ENCODE data around the gene TMEM209.
"Not testable (repeated sequence)": the region's sequence is repeated elsewhere in the genome, so short reads cannot be mapped to it uniquely, and the experiment has no call there.

TMEM209 gene

GRCh38 chr7:130141884-130142653 is 63.1 kb downstream of the TMEM209 start:
- FAIRE-seq, result no peak

- no peak for FAIRE-seq
Observed at GRCh38 chr7:130141161-130141883, 63.9 kb downstream of the TMEM209 start.

DNA sequence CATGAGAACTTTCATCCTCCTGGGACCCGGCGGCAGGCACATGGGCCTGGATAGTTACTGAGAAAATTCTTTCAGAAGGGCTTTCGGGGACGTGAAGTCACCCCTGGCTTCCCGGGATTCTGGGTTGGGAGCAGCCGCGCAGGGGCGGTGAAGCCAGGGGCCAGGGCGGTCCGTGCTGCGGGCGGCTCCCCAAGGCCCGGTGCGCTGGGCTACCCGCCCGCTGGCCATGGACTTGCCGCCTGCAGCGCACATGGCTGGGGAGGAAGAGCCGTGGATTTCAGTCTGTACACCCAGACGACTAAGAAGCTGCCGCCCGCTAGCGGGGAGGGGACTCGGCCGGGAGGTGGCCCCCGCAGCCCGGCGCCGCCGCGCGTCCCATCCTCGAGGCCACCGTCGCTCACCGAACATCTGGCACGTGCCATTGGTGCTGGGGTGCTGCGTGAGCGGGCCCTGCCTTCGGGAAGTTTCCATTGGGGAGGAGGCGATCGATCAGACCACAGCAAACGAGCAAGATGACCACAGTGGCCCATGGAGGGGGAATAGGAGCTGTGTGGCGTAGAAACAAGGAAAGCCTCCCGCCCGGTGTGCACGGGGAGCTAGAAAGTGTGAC is 64.5 kb downstream of the TMEM209 start:
- FAIRE-seq, result no peak

GRCh38 chr7:130139193-130139960 is 65.8 kb downstream of the TMEM209 start:
- no peak for FAIRE-seq

GRCh38 chr7:130137207-130137606 is 68.0 kb downstream of the TMEM209 start:
- FAIRE-seq, result no peak

DNA sequence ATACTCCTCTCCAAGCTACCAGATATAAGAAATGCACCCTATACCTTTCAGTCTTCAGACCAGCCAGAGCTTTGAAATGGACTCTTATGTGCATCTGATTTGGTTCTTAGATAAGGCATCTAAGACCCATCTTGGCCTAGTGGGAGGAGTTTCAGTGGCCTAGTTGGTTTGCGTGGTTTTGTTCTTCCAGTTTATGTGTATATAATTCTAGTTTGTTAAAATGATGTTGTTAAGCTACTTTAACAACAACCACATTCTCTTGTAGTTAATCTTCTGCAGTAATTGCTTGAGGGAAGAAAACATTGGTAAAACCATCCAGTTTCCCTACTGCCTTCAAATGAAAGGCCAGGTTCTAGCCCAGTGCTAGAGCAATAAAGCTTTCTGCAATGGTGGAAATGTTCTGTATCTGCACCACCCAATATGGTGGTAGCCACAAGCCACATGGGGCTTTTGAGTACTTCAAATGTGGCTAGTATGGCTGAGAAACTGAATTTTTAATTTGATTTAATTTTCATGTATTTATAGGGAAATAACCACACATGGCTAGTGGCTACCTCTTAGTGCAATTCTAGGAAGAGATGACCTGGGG is 68.5 kb downstream of the TMEM209 start:
- no peak for FAIRE-seq

DNA sequence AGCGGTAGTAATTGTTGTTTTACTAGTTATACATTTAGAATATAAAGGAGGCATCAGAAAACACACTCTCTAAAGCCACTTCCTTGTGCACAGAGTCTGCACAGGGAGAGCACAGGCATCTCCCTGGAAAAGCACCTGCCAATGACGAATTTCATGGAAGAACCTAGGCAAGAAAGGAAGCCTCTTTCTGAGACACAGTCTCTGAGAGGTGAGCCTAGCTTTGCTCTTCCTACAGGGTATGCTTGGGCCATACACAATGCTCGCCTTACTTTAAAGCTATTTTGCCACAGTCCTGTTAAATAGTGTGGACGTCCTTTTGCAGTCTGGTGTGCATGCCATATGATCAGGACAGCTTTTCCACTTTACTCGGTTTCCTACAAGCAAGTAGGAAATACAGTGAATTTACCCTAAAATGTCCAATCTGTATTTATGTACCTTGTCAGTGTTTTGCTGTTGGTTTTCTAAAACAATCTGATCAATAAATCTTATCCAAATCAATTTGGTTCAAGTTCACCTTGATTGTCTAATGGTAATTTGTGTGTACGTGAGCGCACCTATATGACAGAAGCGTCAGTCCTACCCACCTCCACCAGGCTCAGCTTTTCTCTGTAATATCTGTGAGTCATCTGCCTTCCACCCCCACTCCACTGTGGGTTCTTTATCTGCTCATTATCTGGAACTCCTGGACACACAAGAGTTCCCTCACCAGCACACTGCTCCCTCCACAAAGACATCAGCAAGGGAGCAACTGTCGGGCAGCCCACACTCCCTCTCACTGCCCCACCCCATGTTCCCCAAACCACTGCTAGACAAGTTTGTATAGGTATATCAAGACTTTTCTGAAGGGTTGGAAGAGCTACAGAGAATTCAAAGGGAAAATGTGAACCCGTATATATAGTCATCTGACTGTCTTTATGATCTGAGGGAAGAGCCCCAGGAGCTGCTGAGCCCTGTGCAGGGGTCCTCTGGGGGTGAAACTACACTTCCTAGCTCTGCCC is 69.7 kb downstream of the TMEM209 start:
- no peak for FAIRE-seq

GRCh38 chr7:130134726-130135125 is 70.5 kb downstream of the TMEM209 start:
- FAIRE-seq, result no peak

DNA sequence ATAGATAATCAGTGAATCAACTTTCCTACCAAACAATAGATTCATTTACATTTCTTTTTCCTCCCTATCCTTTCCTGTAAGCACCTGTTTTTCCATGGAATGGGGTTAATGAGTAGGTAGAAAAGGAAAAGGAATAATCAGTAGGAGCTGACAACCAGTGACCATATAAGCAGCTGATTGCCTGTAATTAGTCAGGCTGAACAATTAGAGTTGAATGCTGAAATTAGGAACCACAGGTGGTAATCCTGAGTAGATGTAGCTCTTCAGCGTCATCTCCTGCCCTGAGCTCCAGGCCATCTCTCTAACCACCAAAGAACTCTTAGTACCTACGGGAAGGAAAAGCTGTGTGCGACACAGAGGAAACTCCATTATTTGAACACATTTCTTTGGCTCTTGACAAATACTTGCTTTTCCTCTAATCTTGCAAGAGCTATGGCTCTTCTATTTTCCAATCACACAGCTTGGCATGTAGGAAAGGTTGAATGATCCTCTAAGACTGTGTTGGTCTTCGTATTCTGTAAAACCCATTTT is 71.0 kb downstream of the TMEM209 start:
- no peak for FAIRE-seq

- FAIRE-seq, result no peak
Observed at GRCh38 chr7:130133029-130133782, 72.0 kb downstream of the TMEM209 start.

- no peak for FAIRE-seq
Observed at GRCh38 chr7:130131964-130132875, 73.0 kb downstream of the TMEM209 start.

DNA sequence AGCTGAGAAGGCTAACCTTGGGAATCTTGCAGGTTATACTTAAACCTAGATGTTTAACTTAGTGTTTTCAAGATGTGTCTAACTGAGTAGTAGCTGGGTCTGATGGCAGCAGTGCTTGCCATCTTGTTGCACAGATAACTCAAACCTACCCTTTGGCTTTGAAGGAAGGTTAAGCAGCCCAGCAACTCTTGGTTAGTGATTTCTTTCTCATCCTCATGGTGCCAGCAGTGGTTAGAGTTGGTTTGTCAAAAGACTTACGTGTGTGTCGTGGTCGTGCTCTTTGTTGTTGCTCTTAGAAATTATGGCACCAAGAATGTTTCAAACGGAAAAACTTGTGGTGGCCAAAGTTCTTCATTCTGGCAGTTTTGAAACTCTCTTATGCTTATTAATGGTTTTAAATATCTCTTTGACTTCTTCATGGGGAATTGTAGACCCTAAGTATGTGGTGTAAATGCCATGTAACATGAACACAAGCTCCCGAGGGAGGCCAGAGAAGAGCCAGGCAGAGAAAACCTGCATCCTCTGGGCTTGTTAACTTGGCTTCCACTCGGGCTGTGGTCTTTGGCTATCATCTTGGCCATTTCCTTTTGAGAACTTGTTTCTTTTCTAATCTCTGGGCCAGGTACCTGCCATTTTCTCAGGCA is 73.9 kb downstream of the TMEM209 start:
- FAIRE-seq, result no peak

- FAIRE-seq, result no peak
Observed at GRCh38 chr7:130129011-130129411, 76.2 kb downstream of the TMEM209 start.

- FAIRE-seq, result no peak
Observed at GRCh38 chr7:130127821-130128317, 77.3 kb downstream of the TMEM209 start.

- FAIRE-seq, result no peak
Observed at GRCh38 chr7:130127404-130127803, 77.8 kb downstream of the TMEM209 start.

DNA sequence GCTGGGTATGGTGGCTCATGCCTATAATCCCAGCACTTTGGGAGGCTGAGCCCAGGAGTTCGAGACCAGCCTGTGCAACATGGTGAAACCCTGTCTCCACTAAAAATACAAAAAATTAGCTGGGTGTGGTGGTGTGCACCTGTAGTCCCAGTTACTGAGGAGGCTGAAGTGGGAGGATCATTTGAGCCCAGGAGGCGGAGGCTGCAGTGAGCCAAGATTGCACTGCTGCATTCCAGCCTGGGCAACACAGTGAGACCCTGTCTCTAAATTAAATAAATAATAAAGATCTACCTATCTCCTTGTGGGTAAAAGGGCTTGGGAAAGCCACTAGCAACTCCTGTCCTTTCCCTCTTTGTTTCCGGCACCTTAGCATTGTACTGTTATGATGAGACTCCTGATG is 78.4 kb downstream of the TMEM209 start:
- FAIRE-seq, result not testable (repeated sequence)

GRCh38 chr7:130124711-130125110 is 80.5 kb downstream of the TMEM209 start:
- no peak for FAIRE-seq

GRCh38 chr7:130123501-130123900 is 81.7 kb downstream of the TMEM209 start:
- no peak for FAIRE-seq
